PC-9 (cell line): Measurements from ENCODE around the gene PPP1R17.

ENCODE experiments used
- CTCF ChIP-seq: fragments of 200-600 bp; sonication (generic); conservative IDR thresholded peaks from 2 replicates; pipeline ENCODE4 v1.6.1; 2017; ENCODE audit warnings: mixed run types, antibody characterized with exemption, mild to moderate bottlenecking, moderate library complexity
- EZH2 ChIP-seq: fragments of 200-600 bp; sonication (generic); IDR thresholded peaks from 2 replicates; pipeline ENCODE4 v1.8.0; 2017; ENCODE audit warnings: antibody characterized with exemption, low read depth

GRCh38 chr7:31720366-31720765, 33.4 kb downstream of the PPP1R17 start:
- TF ChIP-seq CTCF = no peak
- no peak for TF ChIP-seq EZH2
